PC-3 (cell line): ENCODE measurements around the gene SSNA1. TPM values are rescaled to one million over a fixed set of nuclear protein-coding genes. Genes with fewer than 3 reads are reported as not detected.

Experiments
- ATAC-seq: fragments of 200-7000 bp; cut with Tn5 transposase; 2 replicates; pipeline ENCODE4 v1.9.1; 2020; ENCODE audit warnings: mild to moderate bottlenecking, moderate library complexity
- BruUV-seq: library from RNA; stranded (reverse); fragments of 400-500 nt; replicated peaks from 2 replicates; lab custom pipeline; 2021; lab: Mats Ljungman, UMichigan
- CTCF ChIA-PET: fragments of 300-600 bp; sonication (Branson Sonifier 250); formaldehyde crosslinking; loops from one replicate; lab custom pipeline; 2022; ENCODE audit warnings: antibody characterized with exemption; lab: Charles Lee
- POLR2A ChIA-PET: fragments of 300-600 bp; sonication (Branson Sonifier 250); formaldehyde crosslinking; loops from one replicate; lab custom pipeline; 2022; ENCODE audit warnings: antibody characterized with exemption; ENCODE audit not compliant: unreplicated experiment; lab: Charles Lee
- DNase-seq: peaks from one replicate; pipeline ENCODE4 v3.0.0-alpha.2; 2015
- H2AFZ ChIP-seq: fragments of 300-600 bp; sonication (generic); 2 replicates; pipeline ENCODE4 v1.6.0; 2016; ENCODE audit warnings: antibody characterized with exemption, low read length
- H3F3A ChIP-seq: fragments of 300-600 bp; sonication (generic); one replicate; pipeline ENCODE4 v1.6.0; 2017; ENCODE audit warnings: antibody characterized with exemption, low read length, control low read depth, mild to moderate bottlenecking; ENCODE audit not compliant: unreplicated experiment
- H3K27ac ChIP-seq: fragments of 300-600 bp; sonication (generic); 2 replicates; pipeline ENCODE4 v1.5.1; 2016; ENCODE audit warnings: mild to moderate bottlenecking, low read length
- H3K27me3 ChIP-seq: fragments of 300-600 bp; sonication (generic); 2 replicates; pipeline ENCODE4 v1.6.1; 2016; ENCODE audit warnings: low read length, mixed read lengths
- H3K36me3 ChIP-seq: fragments of 300-600 bp; sonication (generic); 2 replicates; pipeline ENCODE4 v1.6.1; 2016; ENCODE audit warnings: low read depth, mixed run types, low read length, mixed read lengths
- H3K4me1 ChIP-seq: fragments of 300-600 bp; sonication (generic); 2 replicates; pipeline ENCODE4 v1.5.1; 2016; ENCODE audit warnings: low read length; ENCODE audit not compliant: insufficient read depth
- H3K4me2 ChIP-seq: fragments of 300-600 bp; sonication (generic); 2 replicates; pipeline ENCODE4 v1.6.0; 2016; ENCODE audit warnings: low read length
- H3K4me3 ChIP-seq: fragments of 300-600 bp; sonication (generic); 2 replicates; pipeline ENCODE4 v1.5.1; 2016; ENCODE audit warnings: mild to moderate bottlenecking, low read length, mixed read lengths
- H3K79me2 ChIP-seq: fragments of 300-600 bp; sonication (generic); 2 replicates; pipeline ENCODE4 v1.6.1; 2017; ENCODE audit warnings: low read length, mixed read lengths
- H3K9ac ChIP-seq: fragments of 300-600 bp; sonication (generic); 2 replicates; pipeline ENCODE4 v1.6.0; 2016; ENCODE audit warnings: mild to moderate bottlenecking, low read length
- H3K9me2 ChIP-seq: fragments of 300-600 bp; sonication (generic); replicated peaks from 2 replicates; pipeline ENCODE4 v1.6.1; 2016; ENCODE audit warnings: mixed run types, low read length, mixed read lengths
- H3K9me3 ChIP-seq: fragments of 300-600 bp; sonication (generic); 2 replicates; pipeline ENCODE4 v1.6.1; 2016; ENCODE audit warnings: low read length, mixed read lengths
- H4K20me1 ChIP-seq: fragments of 300-600 bp; sonication (generic); 2 replicates; pipeline ENCODE4 v1.6.1; 2016; ENCODE audit warnings: low read length, mixed read lengths
- CTCF ChIP-seq: fragments of 300-600 bp; sonication (generic); conservative IDR thresholded peaks from 2 replicates; pipeline ENCODE4 v1.5.1; 2017; ENCODE audit warnings: antibody characterized with exemption, low read depth, mild to moderate bottlenecking, low read length
- EZH2 ChIP-seq: fragments of 300-600 bp; sonication (generic); IDR thresholded peaks from one replicate; pipeline ENCODE4 v1.6.1; 2017; ENCODE audit warnings: antibody characterized with exemption, mild to moderate bottlenecking, low read length; ENCODE audit not compliant: unreplicated experiment
- EZH2phosphoT487 ChIP-seq: fragments of 300-600 bp; sonication (generic); IDR thresholded peaks from 2 replicates; pipeline ENCODE4 v1.6.1; 2018; ENCODE audit warnings: mild to moderate bottlenecking, antibody characterized with exemption, low read length, borderline replicate concordance
- intact Hi-C: fragments of 100-400 bp; cut with micrococcal nuclease; formaldehyde crosslinking; loops from 2 replicates; pipeline ENCODE4 v1.9.0; 2023
- total RNA-seq: library from RNA; depleted of rRNA; stranded (reverse); fragments of >200 nt; gene quantifications from 2 replicates; pipeline ENCODE4 v1.2.3, GENCODE V29; 2014

Gene SSNA1
- total RNA-seq, 1 experiment from 2014 or later: 123 TPM

- Histone ChIP-seq H3K27ac (no peak overlapping the region), H3K79me2 (no peaks in the 10 kb centered on the region), H3F3A (no peaks in the 10 kb centered on the region), H3K9me2 (no peaks in the 10 kb centered on the region), H4K20me1 (no peaks in the 10 kb centered on the region), H2AFZ (no peak overlapping the region), H3K4me3 (no peak overlapping the region), H3K4me1 (no peaks in the 10 kb centered on the region; the same call in 1 of the 2 replicates), H3K4me2 (no peak overlapping the region), H3K9ac (no peak overlapping the region), H3K36me3 (no peaks in the 10 kb centered on the region), H3K27me3 (peaks cover 17% of the 10 kb centered on the region), H3K9me3 (no peaks in the 10 kb centered on the region)
- ATAC-seq (no peak), DNase-seq (no peak)
- intact Hi-C loops: no loop called here
- CTCF ChIA-PET: no interaction called here
- POLR2A ChIA-PET: no interaction called here
- TF ChIP-seq CTCF: no peak
- TF ChIP-seq EZH2phosphoT487: no peak
- TF ChIP-seq EZH2: no peak
- BruUV-seq: no TSS peak
These were observed 29.9 kb upstream of the SSNA1 start for GRCh38 chr9:137158625-137159024.

GRCh38 chr9:137159105-137160053 lies 29.1 kb upstream of the SSNA1 start:
- ATAC-seq: no peak
- H4K20me1 ChIP-seq: no peaks in the 10 kb centered on the region
- H3K9me3 ChIP-seq: no peaks in the 10 kb centered on the region
- no peak overlapping the region for H3K9ac ChIP-seq
- H3K4me2 ChIP-seq: no peak overlapping the region
- ChIA-PET CTCF (no interaction called here), POLR2A (no interaction called here)
- no peaks in the 10 kb centered on the region for H3K79me2 ChIP-seq
- BruUV-seq: no TSS peak
- no peaks in the 10 kb centered on the region for H3F3A ChIP-seq
- TF ChIP-seq EZH2 (no peak), EZH2phosphoT487 (no peak), CTCF (no peak)
- H3K36me3 ChIP-seq: no peaks in the 10 kb centered on the region
- H3K27ac ChIP-seq: no peak overlapping the region
- H3K9me2 ChIP-seq: no peaks in the 10 kb centered on the region
- peaks cover 17% of the 10 kb centered on the region for H3K27me3 ChIP-seq
- no peak overlapping the region for H3K4me3 ChIP-seq
- intact Hi-C loops: no loop called here
- no peaks in the 10 kb centered on the region; the same call in 1 of the 2 replicates for H3K4me1 ChIP-seq
- H2AFZ ChIP-seq: no peak overlapping the region
- no peak for DNase-seq

- no peak overlapping the region for H3K27ac ChIP-seq
- ATAC-seq (no peak), DNase-seq (no peak)
- H3K4me3 ChIP-seq: no peak overlapping the region
- CTCF ChIA-PET: no interaction called here
- no peaks in the 10 kb centered on the region for H3K9me3 ChIP-seq
- no peak for TF ChIP-seq EZH2phosphoT487
- TF ChIP-seq EZH2: no peak
- no peak for TF ChIP-seq CTCF
- POLR2A ChIA-PET: no interaction called here
- H3K27me3 ChIP-seq: peaks cover 17% of the 10 kb centered on the region
- H4K20me1 ChIP-seq: no peaks in the 10 kb centered on the region
- no peak overlapping the region for H3K4me2 ChIP-seq
- H3K9ac ChIP-seq: no peak overlapping the region
- BruUV-seq: no TSS peak
- H3K4me1 ChIP-seq: no peaks in the 10 kb centered on the region; the same call in 1 of the 2 replicates
- no peaks in the 10 kb centered on the region for H3K36me3 ChIP-seq
- intact Hi-C loops: no loop called here
- no peak overlapping the region for H2AFZ ChIP-seq
- H3F3A ChIP-seq: no peaks in the 10 kb centered on the region
- H3K9me2 ChIP-seq: no peaks in the 10 kb centered on the region
- no peaks in the 10 kb centered on the region for H3K79me2 ChIP-seq
These were observed 28.4 kb upstream of the SSNA1 start for GRCh38 chr9:137160054-137160425.
